ENCODE measurements around the gene CACYBP. TPM values are rescaled to one million over a fixed set of nuclear protein-coding genes. Genes with fewer than 3 reads are reported as not detected.

The CACYBP gene
- total RNA-seq, result 10 to 100 TPM; 45.7 to 47.9 TPM
- long read RNA-seq, donor 1, transcript CACYBP-201 (6 exons, 2,766 nt), result major isoform, 19 of 26 reads
- long read RNA-seq, donor 1, partial matches to known transcripts, result 3 of 26 reads
- long read RNA-seq, donor 1, other reads (novel, unspliced or antisense), result 3 of 26 reads
- long read RNA-seq, donor 2, transcript CACYBP-202 (6 exons, 1,059 nt), result minor isoform, 6 of 170 reads
- long read RNA-seq, donor 2, transcript CACYBP-209 (6 exons, 2,835 nt), result minor isoform, 5 of 170 reads
- long read RNA-seq, donor 2, transcript CACYBP-201 (6 exons, 2,766 nt), result major isoform, 152 of 170 reads
- long read RNA-seq, donor 2, partial matches to known transcripts, result 1 of 170 reads
- long read RNA-seq, donor 2, other reads (novel, unspliced or antisense), result 4 of 170 reads

GRCh38 chr1:174999936-175000696, at the start of gene CACYBP:
TSS of gene CACYBP (plus strand) at chr1:174999947. CDS start at chr1:175000181, 234 bp downstream.
- DNase-seq (ENCODE audit: low spot score), result peak; percentile 89
- intact Hi-C loops (cut with DNase I), result no loop called here

- intact Hi-C loops (cut with DNase I), result no loop called here
- no peak for DNase-seq (ENCODE audit: low spot score)
These were observed 46.3 kb upstream of the CACYBP start for GRCh38 chr1:174953285-174954072.

GRCh38 chr1:174954073-174954460, 45.7 kb upstream of the CACYBP start:
- DNase-seq (ENCODE audit: low spot score), result no peak
- intact Hi-C loops (cut with DNase I), result no loop called here

- intact Hi-C loops (cut with DNase I), result no loop called here
- DNase-seq (ENCODE audit: low spot score), result no peak
These were observed 44.8 kb upstream of the CACYBP start for GRCh38 chr1:174954671-174955669.

- DNase-seq (ENCODE audit: low spot score), result no peak
- intact Hi-C loops (cut with DNase I), result no loop called here
These were observed 43.7 kb upstream of the CACYBP start for GRCh38 chr1:174956086-174956485.

- DNase-seq (ENCODE audit: low spot score), result no peak
- intact Hi-C loops (cut with DNase I), result no loop called here
These were observed 42.8 kb upstream of the CACYBP start for GRCh38 chr1:174956976-174957375.

GRCh38 chr1:174957829-174958228, 41.9 kb upstream of the CACYBP start:
- intact Hi-C loops (cut with DNase I), result no loop called here
- no peak for DNase-seq (ENCODE audit: low spot score)

GRCh38 chr1:174958396-174958795, 41.4 kb upstream of the CACYBP start:
- intact Hi-C loops (cut with DNase I), result no loop called here
- no peak for DNase-seq (ENCODE audit: low spot score)

- intact Hi-C loops (cut with DNase I), result loop anchor here in 1 of 2 donors (5.0 kb wide), 1 partner anchor 158 kb away; no protein-coding TSS in a partner anchor
- DNase-seq (ENCODE audit: low spot score), result no peak
These were observed 39.4 kb upstream of the CACYBP start for GRCh38 chr1:174960362-174960761.

GRCh38 chr1:174963529-174964125, 36.1 kb upstream of the CACYBP start:
- DNase-seq (ENCODE audit: low spot score), result no peak
- intact Hi-C loops (cut with DNase I), result loop anchor here in 1 of 2 donors (5.0 kb wide), 1 partner anchor 161 kb away; no protein-coding TSS in a partner anchor

GRCh38 chr1:174964261-174964971, 35.3 kb upstream of the CACYBP start:
- no peak for DNase-seq (ENCODE audit: low spot score)
- intact Hi-C loops (cut with DNase I), result loop anchor here in 1 of 2 donors (5.0 kb wide), 1 partner anchor 162 kb away; no protein-coding TSS in a partner anchor

GRCh38 chr1:174964972-174965361, 34.8 kb upstream of the CACYBP start:
- no peak for DNase-seq (ENCODE audit: low spot score)
- intact Hi-C loops (cut with DNase I), result loop anchor here in 1 of 2 donors (5.0 kb wide), 1 partner anchor 163 kb away; no protein-coding TSS in a partner anchor

GRCh38 chr1:174965362-174966007, 34.3 kb upstream of the CACYBP start:
- DNase-seq (ENCODE audit: low spot score), result no peak
- intact Hi-C loops (cut with DNase I), result no loop called here

GRCh38 chr1:174966008-174966572, 33.7 kb upstream of the CACYBP start:
- intact Hi-C loops (cut with DNase I), result no loop called here
- DNase-seq (ENCODE audit: low spot score), result no peak

GRCh38 chr1:174967845-174968705, 31.7 kb upstream of the CACYBP start:
- DNase-seq (ENCODE audit: low spot score), result no peak
- intact Hi-C loops (cut with DNase I), result no loop called here

All from posterior vena cava (tissue), 2 donors.